Nephron (organoid): ENCODE measurements around the gene CNOT2.

Source experiments
- H3K27ac Mint-ChIP-seq, 3 experiments: 2 replicates each; pipeline ENCODE4 v1.8.0; 2020; ENCODE audit warnings: mixed read lengths in 3 of 3, mild to moderate bottlenecking in 2 of 3, moderate library complexity in 1 of 3
- H3K27me3 Mint-ChIP-seq: 2 replicates; pipeline ENCODE4 v1.8.0; 2021; ENCODE audit warnings: low read depth, mild to moderate bottlenecking, moderate library complexity, mixed read lengths
- H3K36me3 Mint-ChIP-seq: 2 replicates; pipeline ENCODE4 v1.8.0; 2020; ENCODE audit warnings: low read depth, mixed read lengths
- H3K4me1 Mint-ChIP-seq: 2 replicates; pipeline ENCODE4 v1.8.0; 2020; ENCODE audit warnings: mixed read lengths
- H3K4me3 Mint-ChIP-seq, 3 experiments: 2 replicates each; pipeline ENCODE4 v1.8.0; 2020; ENCODE audit warnings: mild to moderate bottlenecking in 3 of 3, mixed read lengths in 3 of 3, moderate library complexity in 2 of 3
- H3K9me3 Mint-ChIP-seq: 2 replicates; pipeline ENCODE4 v1.8.0; 2020; ENCODE audit warnings: mixed read lengths
- TF ChIP-seq, protein P1 (sequence below), 3 experiments: fragments of 200-600 bp; sonication (generic); IDR thresholded peaks; one replicate each; pipeline ENCODE4 v1.5.0; 2021; ENCODE audit warnings: antibody characterized with exemption in 3 of 3; ENCODE audit not compliant: unreplicated experiment in 3 of 3

The CNOT2 gene

DNA sequence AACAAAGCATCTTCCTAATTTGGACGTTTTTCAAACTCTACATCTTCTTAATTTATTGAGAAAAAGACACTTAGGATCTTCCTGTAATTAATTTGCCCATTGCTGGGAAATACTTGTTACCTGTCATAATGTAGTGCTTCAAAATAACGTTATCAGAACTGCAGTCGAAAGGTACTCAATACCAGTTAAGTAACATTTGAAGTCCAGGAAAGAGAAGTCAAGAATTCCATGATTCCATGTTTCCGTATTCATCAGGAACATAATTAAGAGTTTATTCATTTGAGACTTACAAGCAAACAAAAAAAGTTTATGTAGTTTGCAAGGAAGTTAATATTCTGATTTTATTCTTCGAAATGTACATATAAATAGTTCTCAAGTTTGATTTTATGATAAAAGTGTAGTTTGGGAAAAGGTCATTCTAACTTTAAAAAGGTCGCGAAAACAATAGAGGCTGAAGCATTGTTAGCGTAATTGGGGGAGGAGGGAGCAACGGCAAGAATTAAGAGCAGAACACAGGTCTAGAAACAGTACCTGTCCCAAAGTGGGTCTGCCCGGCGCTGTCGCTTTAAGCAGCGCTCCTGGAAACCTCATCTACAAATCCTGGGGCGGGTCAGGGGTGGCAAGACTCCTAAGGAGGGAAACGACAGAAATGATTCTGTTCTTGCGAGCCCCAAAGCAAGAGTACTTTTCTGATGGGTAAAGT lies 121.6 kb downstream of the CNOT2 start:
- no peaks in the 10 kb centered on the region for H3K36me3 Mint-ChIP-seq
- H3K4me3 Mint-ChIP-seq, result peak overlapping the region; percentile 88 to 91 (median 90)
- H3K27me3 Mint-ChIP-seq, result peaks cover 38% of the 10 kb centered on the region
- H3K27ac Mint-ChIP-seq, result peak overlapping the region in 2 of 3 experiments; percentile 8 to 58
- H3K9me3 Mint-ChIP-seq, result no peaks in the 10 kb centered on the region
- H3K4me1 Mint-ChIP-seq, result peaks cover 11% of the 10 kb centered on the region
- TF ChIP-seq, protein P1, sequence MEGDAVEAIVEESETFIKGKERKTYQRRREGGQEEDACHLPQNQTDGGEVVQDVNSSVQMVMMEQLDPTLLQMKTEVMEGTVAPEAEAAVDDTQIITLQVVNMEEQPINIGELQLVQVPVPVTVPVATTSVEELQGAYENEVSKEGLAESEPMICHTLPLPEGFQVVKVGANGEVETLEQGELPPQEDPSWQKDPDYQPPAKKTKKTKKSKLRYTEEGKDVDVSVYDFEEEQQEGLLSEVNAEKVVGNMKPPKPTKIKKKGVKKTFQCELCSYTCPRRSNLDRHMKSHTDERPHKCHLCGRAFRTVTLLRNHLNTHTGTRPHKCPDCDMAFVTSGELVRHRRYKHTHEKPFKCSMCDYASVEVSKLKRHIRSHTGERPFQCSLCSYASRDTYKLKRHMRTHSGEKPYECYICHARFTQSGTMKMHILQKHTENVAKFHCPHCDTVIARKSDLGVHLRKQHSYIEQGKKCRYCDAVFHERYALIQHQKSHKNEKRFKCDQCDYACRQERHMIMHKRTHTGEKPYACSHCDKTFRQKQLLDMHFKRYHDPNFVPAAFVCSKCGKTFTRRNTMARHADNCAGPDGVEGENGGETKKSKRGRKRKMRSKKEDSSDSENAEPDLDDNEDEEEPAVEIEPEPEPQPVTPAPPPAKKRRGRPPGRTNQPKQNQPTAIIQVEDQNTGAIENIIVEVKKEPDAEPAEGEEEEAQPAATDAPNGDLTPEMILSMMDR (IDR thresholded peaks at IDR 0.05; ENCODE audit: unreplicated experiment in 3 of 3), result no peak

DNA sequence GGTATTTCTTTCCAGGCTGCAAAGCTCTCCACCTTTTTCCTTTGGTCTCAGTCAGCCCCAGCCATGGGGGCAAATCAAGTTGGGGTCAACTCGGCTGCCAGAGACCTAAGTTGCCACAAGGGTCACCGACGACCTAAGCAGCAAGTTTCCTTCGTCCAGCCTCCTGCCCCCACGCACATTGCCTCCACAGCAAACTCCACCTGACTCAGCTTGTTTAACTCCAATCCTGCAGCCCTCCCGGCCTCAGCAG lies 122.1 kb downstream of the CNOT2 start:
- no peak overlapping the region for H3K27ac Mint-ChIP-seq
- peak overlapping the region; percentile 88 to 91 (median 90) for H3K4me3 Mint-ChIP-seq
- peaks cover 11% of the 10 kb centered on the region for H3K4me1 Mint-ChIP-seq
- TF ChIP-seq, protein P1 (IDR thresholded peaks at IDR 0.05; ENCODE audit: unreplicated experiment in 3 of 3), result no peak
- peaks cover 38% of the 10 kb centered on the region for H3K27me3 Mint-ChIP-seq
- H3K36me3 Mint-ChIP-seq, result no peaks in the 10 kb centered on the region
- H3K9me3 Mint-ChIP-seq, result no peaks in the 10 kb centered on the region

DNA sequence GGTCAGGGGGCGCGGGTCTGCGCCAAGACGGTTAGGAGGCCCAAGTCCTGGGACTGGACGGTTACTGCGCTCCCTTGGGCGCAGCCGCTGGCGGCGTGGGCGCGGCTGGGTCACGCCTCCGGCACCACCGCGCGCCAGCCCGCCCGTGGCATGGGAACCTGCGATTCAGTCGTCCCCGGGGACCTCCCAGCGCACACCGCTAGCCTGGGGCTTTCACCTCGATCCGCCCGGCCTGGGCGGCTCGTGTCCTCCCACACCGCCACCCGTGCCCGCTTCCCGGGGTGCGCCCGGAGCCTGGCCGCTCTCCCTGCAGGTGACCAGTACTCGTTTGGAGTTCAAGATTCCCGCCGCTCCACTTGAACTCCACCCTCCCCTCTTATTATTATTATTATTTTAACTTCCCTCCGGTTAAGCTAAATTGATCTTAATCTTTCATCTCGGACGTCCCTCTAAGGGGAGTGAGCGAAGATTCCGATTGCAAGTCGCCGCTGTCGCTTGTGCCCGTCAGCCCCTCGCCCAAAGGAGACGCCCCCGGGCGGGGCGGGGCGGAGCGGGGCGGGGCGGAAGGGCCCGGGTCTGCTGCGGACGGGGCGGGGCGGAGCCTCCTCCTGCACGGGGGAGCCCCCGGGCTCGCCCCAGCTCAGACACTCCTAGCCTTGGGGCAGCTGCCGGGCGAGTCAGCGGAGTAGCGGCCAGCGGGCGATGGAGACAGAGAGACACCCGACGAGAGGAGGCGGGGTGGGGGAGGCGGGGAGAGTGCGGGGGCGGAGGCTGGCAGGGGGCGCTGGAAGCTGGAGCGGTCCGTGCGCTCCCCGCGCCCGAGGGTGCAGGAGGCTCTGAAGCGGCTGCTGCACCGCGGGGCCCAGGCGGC lies 122.7 kb downstream of the CNOT2 start, which contains the start of gene KCNMB4:
Gene KCNMB4 (plus strand): TSS at position 643 of the 871 bp plus-strand sequence. CDS start 445 bp downstream, outside the sequence.
- H3K27ac Mint-ChIP-seq, result peak within 1 kb of the TSS; percentile 56 to 90 (median 86)
- H3K27me3 Mint-ChIP-seq, result peaks cover 38% of the 10 kb centered on the region
- H3K36me3 Mint-ChIP-seq, result no peaks in the 10 kb centered on the region
- no peaks in the 10 kb centered on the region for H3K9me3 Mint-ChIP-seq
- H3K4me1 Mint-ChIP-seq, result peaks cover 11% of the 10 kb centered on the region
- H3K4me3 Mint-ChIP-seq, result peak within 1 kb of the TSS; percentile 96 to 98 (median 97)
- TF ChIP-seq, protein P1 (IDR thresholded peaks at IDR 0.05; ENCODE audit: unreplicated experiment in 3 of 3), result no peak

DNA sequence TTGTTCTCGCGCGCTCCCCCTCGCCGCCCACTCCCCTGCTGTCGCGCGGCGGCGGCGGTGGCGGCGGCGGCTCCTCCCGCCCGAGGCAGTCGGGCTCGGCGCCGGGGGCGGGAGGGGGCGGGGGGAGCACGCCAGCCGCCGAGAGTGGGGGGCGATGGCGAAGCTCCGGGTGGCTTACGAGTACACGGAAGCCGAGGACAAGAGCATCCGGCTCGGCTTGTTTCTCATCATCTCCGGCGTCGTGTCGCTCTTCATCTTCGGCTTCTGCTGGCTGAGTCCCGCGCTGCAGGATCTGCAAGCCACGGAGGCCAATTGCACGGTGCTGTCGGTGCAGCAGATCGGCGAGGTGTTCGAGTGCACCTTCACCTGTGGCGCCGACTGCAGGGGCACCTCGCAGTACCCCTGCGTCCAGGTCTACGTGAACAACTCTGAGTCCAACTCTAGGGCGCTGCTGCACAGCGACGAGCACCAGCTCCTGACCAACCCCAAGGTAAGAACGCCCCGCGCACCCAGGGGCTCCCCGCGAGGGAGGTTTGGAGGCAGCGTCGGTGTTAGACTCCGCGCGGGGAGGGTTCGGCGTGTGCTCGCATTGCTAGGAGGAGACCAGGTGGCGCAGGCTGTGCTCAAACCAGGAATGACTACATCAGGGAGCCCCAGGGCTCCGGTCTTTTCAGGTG lies 123.5 kb downstream of the CNOT2 start:
- Mint-ChIP-seq H3K27me3 (peaks cover 38% of the 10 kb centered on the region), H3K9me3 (no peaks in the 10 kb centered on the region), H3K36me3 (peaks cover 6% of the 10 kb centered on the region), H3K4me3 (peak overlapping the region; percentile 96 to 98 (median 97)), H3K27ac (peak overlapping the region; percentile 56 to 90 (median 86)), H3K4me1 (peaks cover 11% of the 10 kb centered on the region)
- TF ChIP-seq, protein P1 (IDR thresholded peaks at IDR 0.05; ENCODE audit: unreplicated experiment in 3 of 3), result no peak

DNA sequence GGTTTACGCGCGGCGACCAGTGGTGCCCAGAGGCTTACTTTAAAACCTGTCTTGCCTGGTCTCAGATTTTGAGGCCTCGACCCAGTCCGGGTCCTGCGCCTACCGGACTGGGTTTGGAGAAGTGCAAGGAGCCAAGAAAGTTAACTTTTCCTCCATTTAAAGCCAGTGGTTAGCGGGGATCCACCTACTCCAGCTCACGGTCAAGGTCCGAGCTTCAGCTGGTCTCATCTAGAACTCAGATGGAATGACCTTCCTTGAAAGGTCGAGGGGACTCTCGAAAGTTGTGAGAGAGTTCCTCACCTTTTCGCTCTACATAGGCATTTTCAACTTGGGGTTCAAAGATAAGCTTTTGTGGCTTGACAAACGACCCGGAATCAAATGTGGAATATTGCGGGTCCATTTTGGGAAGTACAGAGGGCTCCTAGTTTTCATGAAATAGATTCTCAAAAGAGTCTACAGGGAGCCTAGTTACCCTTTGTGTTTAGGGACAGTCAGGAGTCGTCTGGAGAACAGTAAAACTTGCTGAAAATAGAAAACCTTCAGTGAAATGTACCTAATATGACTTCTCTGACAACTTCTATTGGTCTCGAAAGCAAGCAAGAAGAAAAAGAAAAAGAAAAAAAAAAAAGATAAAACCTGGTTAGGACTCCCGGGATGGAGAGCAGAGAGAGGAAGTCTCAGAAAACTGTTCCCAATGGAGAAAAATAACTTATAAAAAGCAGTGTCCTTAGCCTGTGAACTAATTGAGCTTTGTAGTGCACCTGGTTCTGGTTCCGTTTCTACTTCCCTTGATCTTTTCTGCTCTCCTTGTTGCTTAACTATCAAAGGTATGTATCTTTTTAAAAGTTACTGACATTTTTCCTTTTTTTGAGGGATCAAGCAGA lies 124.3 kb downstream of the CNOT2 start:
- peak overlapping the region; percentile 96 to 98 (median 97) for H3K4me3 Mint-ChIP-seq
- peaks cover 31% of the 10 kb centered on the region for H3K27me3 Mint-ChIP-seq
- H3K4me1 Mint-ChIP-seq, result peaks cover 11% of the 10 kb centered on the region
- TF ChIP-seq, protein P1 (IDR thresholded peaks at IDR 0.05; ENCODE audit: unreplicated experiment in 3 of 3), result no peak
- no peaks in the 10 kb centered on the region for H3K9me3 Mint-ChIP-seq
- peak overlapping the region; percentile 56 to 90 (median 86) for H3K27ac Mint-ChIP-seq
- peaks cover 14% of the 10 kb centered on the region for H3K36me3 Mint-ChIP-seq
